RPMI8226 (cell line): ENCODE results near the gene SLC9A1.
A peak's percentile ranks its signal among the peaks of the same experiment; 100 is the strongest.

Source experiments
- DNase-seq: peaks from one replicate; pipeline ENCODE4 v3.0.0-alpha.2; 2015

Gene SLC9A1

DNA sequence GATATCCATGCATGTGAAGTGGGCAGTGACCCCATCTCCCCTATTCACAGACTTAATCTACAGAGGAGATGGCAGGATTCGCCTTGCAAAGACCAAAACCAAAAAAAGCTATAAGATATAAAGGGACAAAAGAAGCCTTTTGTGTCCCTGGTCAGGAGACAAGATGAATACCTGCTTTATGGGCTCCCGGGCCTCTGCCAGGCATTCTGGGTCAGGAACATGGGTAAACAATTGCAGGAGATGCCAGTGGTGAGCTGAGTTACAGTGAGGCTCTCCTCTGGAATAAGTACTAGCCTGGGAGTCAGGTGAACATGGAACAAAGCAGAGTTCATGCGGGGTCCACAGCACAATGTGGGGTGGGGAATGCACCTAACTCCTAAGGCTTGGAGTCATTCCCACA, 4.7 kb downstream of the SLC9A1 start:
- DNase-seq: no peak

DNA sequence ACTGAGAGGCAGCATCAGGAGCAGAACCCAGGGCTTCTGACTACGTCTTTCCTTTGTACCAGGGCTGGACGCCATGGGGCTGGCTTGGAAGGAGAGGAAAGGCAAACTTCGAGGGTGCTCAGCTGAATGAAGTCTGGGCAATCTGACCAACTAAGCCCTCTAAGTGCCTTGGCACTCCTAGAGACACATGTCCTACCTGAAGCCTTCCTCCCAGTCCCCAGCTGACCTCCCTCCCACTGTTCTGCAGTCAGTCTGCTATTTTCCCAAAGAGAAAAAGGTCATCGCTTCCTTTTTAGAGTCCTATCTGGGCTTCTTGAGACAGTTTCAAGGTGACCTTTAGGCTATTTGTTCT, 5.2 kb downstream of the SLC9A1 start:
- DNase-seq: no peak

- no peak for DNase-seq
Measured at GRCh38 chr1:27149084-27149761, 5.7 kb downstream of the SLC9A1 start.

GRCh38 chr1:27148591-27148990, 6.3 kb downstream of the SLC9A1 start:
- DNase-seq: no peak

DNA sequence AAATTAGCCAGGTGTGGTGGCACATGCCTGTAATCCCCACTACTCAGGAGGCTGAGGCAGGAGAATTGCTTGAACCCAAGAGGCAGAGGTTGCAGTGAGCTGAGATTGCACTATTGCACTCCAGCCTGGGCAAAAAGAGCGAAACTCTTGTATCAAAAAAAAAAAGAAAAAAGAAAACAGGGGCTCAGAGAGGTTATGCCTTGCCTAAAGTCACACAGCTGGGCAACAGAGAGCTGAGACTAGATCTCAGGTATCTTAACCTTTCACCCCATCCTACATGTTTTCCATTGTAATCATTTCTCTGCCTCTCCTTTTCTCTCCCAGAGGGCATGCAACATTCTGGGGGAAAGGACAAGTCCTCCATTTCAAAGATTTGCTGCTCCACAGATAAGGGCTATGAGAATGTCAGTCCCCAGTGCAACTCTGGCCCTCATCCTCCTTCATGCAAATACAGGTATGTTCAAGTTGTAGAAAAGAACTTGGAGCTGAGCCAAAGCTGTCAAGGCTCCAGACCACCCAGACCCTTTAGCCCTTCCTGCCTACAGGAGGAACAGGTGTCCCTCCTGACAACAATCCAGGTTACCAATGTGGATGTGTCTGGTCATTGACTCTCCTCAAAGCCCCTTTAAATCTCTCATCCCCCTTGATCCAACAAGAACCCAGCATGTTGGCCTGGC, 6.9 kb downstream of the SLC9A1 start:
- no peak for DNase-seq

DNA sequence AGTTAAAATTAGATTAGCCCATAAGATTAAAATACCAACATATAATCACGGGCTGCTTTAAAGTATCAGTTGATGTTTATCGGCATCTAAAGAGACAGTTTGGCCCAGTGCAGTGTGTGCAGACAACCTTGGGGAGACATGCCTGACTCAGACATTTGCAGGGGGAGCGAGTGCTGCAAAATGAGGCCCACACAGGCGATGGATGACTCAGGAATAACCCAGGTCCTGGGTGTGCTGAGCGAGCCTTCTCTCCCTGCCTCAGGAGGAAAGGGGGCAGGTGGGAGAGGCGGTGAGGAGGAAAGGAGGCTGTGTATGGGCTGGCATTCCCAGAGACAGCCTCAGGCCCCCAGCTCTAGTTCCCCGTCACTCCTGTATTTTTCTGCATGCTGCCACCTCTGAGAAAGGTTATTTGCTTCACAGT, 9.0 kb downstream of the SLC9A1 start:
- no peak for DNase-seq

DNA sequence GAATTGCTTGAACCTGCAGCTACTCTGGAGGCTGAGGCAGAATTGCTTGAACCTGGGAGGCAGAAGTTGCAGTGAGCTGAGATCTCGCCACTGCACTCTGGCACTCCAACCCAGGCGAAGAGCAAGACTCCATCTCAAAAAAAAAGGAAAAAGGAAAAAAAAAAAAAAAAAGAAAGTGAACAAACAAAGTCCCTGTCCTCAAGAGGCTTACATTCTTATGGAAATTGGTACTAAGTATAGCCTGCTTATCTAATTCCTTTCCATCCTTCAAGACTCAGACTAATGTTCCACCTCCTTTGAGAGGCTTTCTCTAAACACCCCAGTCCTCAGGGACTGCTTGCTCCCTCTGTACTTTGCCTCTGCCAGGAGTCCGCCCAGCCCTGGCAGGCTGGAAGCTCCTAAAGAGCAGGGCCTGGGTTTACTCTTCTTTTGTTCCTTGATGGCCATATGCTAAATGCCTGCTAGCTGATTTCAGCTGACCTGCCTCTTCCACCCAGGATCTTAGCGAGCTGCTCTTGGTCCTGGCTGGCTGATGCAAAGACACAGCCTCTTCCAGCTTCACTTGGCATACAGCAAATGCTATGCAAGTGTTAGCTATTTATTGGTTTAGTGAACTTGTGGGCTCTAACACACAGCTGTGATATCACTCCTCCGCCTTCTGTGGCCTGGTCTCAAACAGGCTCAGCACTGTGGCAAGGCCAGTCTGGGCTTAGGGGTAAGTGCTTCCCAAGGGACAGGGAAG, 9.8 kb downstream of the SLC9A1 start:
- no peak for DNase-seq

DNA sequence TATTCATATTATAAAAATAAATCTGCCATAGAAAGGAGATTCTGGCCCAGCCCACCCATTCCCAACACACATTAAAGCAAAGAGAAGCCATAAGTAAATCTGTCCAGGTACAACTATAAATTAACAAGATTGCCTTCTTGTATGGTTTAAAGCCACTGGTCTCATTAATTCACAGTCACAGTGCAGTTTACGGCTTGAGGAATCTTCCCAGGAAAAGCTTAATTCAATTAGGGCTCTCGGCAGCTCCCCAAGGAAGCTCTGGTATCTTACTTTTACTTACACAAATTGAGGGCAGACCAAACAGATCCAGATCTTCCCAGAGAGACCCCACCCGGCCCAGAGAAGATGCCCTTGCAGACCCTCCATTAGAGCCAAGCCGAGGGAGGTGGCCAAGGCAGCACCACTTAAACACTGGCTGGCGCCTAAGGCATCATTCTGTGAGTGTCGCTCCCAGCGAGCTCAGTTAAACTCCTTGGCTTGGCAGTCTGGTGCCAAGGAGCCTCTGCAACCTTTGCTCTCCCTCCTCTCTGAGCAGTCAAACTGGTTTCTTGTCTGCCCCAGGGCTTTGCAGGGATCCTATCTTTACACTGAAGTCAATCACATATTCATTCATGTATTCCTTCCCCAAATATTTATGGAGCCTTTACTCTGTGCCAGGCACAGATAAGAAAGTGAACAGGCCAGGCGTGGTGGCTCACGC, 10.7 kb downstream of the SLC9A1 start:
- no peak for DNase-seq

GRCh38 chr1:27143401-27143800, 11.5 kb downstream of the SLC9A1 start:
- no peak for DNase-seq

- DNase-seq: no peak
Measured at GRCh38 chr1:27142464-27142863, 12.5 kb downstream of the SLC9A1 start.

- no peak for DNase-seq
Measured at GRCh38 chr1:27141266-27142003, 13.5 kb downstream of the SLC9A1 start.

GRCh38 chr1:27139980-27140379, 14.9 kb downstream of the SLC9A1 start:
- no peak for DNase-seq

DNA sequence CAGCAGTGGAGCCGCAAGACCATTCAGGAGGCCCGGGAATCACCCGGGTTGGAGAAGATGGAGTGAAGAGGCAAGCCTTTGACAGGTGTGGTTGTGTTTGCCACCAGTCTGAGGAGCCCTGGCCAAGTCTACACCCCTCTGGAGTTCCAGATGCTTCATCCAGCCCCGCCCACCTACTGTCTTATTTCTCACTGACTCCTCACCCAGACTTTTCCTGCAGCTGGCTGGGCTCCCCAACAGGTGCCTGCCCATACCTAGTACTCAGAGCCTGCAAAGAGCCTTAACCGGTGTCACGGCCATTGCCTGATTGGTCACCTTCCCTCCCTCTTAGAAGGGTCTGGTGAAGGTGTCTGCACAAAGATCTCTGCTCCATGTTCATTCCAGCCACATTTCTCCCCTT, 16.0 kb downstream of the SLC9A1 start:
- DNase-seq: peak; percentile 48

DNA sequence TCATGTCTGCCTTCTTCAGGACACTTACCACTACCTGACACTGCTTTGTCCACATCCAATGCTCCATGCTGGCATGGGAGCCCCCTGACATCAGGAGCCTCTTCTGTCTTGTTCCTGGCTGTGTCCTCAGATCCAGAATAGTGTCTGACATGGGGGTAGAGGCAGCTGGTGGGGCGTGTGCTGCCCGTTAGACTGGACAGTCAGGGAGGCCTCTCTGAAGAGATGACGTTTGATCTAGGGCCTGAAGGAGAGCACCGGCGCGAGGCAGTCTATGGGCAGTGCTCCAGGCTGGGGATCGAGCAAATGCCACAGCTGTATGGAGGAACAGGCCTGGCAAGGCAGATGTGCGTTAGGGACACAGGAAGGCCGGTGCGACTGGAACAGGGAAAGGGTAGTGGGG, 16.6 kb downstream of the SLC9A1 start:
- DNase-seq: no peak

- DNase-seq: no peak
Measured at GRCh38 chr1:27137544-27138075, 17.3 kb downstream of the SLC9A1 start.

- DNase-seq: peak; percentile 56
Measured at GRCh38 chr1:27136998-27137542, 17.9 kb downstream of the SLC9A1 start.

DNA sequence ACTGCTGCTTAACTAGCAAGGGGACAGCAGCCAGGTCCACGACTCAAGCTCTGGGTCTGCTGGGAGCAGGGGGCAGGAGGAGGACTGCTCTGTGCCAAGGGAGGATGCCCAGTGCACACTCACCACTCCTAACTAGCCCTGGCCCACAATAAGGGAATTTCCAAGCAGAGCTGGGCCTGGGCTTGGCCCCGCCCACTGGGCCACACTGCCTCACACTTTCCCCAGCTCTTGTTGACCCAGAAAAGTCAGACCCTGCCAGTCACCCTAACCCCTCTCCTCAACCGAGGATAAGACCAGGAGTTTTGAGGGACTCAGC, 18.7 kb downstream of the SLC9A1 start:
- no peak for DNase-seq

DNA sequence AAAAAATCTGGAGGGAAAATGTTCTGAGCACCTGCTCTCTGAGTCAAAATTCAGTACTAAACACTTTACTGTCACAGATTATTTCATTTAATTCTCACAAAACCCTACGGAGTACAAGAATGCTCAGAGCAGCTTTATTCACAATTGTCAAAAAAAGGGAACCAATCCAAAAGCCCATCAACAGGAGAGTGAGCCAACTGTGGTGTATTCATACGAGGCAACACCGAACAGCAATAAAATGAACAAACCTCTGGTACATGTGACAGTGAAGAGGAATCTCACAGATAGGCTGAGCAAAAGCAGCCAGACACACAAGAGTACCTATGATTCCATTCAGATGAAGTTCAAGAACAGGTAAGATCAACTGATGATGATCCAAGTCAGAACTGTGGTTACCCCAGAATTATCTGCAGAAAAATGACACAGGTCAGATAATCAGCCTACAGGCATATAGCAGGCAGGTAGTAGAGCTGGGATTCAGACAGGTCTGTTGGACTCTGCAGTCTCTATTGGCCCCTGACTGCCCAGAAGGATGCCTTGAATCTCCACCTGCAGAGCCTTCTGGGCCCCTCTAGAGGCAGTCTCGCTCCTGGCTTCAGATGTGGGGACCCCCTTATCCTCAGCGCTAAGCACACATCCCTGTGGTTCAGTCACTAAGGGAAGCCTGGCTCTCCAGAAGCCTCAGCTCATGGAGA, 19.2 kb downstream of the SLC9A1 start:
- DNase-seq: no peak

GRCh38 chr1:27133991-27134390, 20.9 kb downstream of the SLC9A1 start:
- DNase-seq: no peak

GRCh38 chr1:27133158-27133557, 21.8 kb downstream of the SLC9A1 start:
- no peak for DNase-seq

GRCh38 chr1:27132624-27133023, 22.3 kb downstream of the SLC9A1 start:
- DNase-seq: no peak

DNA sequence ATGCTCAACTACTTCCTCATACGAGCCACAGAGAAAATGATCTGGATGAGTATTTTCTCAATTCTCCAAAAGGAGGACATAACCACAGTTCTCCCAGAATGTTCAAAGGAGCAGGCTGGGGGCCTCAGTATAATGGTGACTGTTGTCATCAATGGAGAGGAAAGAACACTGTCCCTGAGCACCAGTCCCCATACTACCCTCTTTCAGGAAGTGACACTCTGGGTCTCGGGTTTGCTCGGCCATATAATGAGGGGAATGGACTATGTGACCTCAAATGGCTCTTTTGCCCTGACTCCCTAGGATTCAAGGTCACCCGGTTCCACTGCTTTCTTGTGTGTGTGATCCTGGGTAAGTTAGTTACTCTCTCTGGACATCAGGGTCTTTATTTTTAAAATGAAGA, 22.8 kb downstream of the SLC9A1 start:
- no peak for DNase-seq
